Glomerular endothelial cell (primary cell): Measurements from ENCODE around the gene CEL. TPM values are rescaled to one million over a fixed set of nuclear protein-coding genes. Genes with fewer than 3 reads are reported as not detected.
"Not testable (repeated sequence)": the region's sequence is repeated elsewhere in the genome, so short reads cannot be mapped to it uniquely, and the experiment has no call there.

Experiments used
- DNase-seq: peaks from one replicate; pipeline ENCODE4 v3.0.0-alpha.2; 2011; ENCODE audit warnings: low read depth, low spot score; ENCODE audit errors: extremely low read depth
- total RNA-seq: library from RNA; depleted of rRNA; stranded (reverse); fragments of >200 nt; gene quantifications from 2 replicates; pipeline ENCODE4 v1.2.3, GENCODE V29; 2015

The CEL gene
- total RNA-seq, 1 donor from 2014 or later = 0.99 TPM

- DNase-seq = not testable (repeated sequence)
Measured at GRCh38 chr9:133080786-133081779, 19.3 kb downstream of the CEL start.

GRCh38 chr9:133081957-133082644 lies 20.3 kb downstream of the CEL start:
- DNase-seq = not testable (repeated sequence)

GRCh38 chr9:133083688-133084087 lies 21.9 kb downstream of the CEL start:
- not testable (repeated sequence) for DNase-seq

- DNase-seq = not testable (repeated sequence)
Measured at GRCh38 chr9:133086212-133086860, 24.6 kb downstream of the CEL start.

- no peak for DNase-seq
Measured at GRCh38 chr9:133086894-133087293, 25.1 kb downstream of the CEL start.

GRCh38 chr9:133087429-133088145 lies 25.8 kb downstream of the CEL start:
- no peak for DNase-seq

GRCh38 chr9:133088146-133088750 lies 26.5 kb downstream of the CEL start:
- DNase-seq = no peak

- DNase-seq = no peak
Measured at GRCh38 chr9:133088756-133089155, 27.0 kb downstream of the CEL start.

GRCh38 chr9:133089271-133089671 lies 27.5 kb downstream of the CEL start:
- DNase-seq = no peak

GRCh38 chr9:133090187-133090586 lies 28.4 kb downstream of the CEL start:
- no peak for DNase-seq

- DNase-seq = no peak
Measured at GRCh38 chr9:133090752-133091385, 29.1 kb downstream of the CEL start.

GRCh38 chr9:133094351-133094750 lies 32.6 kb downstream of the CEL start:
- DNase-seq = not testable (repeated sequence)

- DNase-seq = no peak
Measured at GRCh38 chr9:133094842-133095393, 33.1 kb downstream of the CEL start.

GRCh38 chr9:133098104-133098754 lies 36.4 kb downstream of the CEL start:
- no peak for DNase-seq

- DNase-seq = no peak
Measured at GRCh38 chr9:133098871-133099270, 37.1 kb downstream of the CEL start.

GRCh38 chr9:133099726-133100505 lies 38.1 kb downstream of the CEL start:
- no peak for DNase-seq

GRCh38 chr9:133100506-133101355 lies 39.0 kb downstream of the CEL start:
- no peak for DNase-seq
